ENCODE data around the gene SLC12A1. TPM values are rescaled to one million over a fixed set of nuclear protein-coding genes. Genes with fewer than 3 reads are reported as not detected.
A peak's percentile ranks its signal among the peaks of the same experiment; 100 is the strongest.

The SLC12A1 gene
- total RNA-seq, 1 donor from 2014 or later: not detected

GRCh38 chr15:48242015-48242414 lies 35.9 kb downstream of the SLC12A1 start:
- DNase-seq (ENCODE audit: low spot score) (no peak), ATAC-seq (no peak)

GRCh38 chr15:48242535-48242934 lies 36.4 kb downstream of the SLC12A1 start:
- ATAC-seq (no peak), DNase-seq (ENCODE audit: low spot score) (no peak)

GRCh38 chr15:48244921-48245320 lies 38.8 kb downstream of the SLC12A1 start:
- DNase-seq (ENCODE audit: low spot score) (no peak), ATAC-seq (no peak)

- DNase-seq (ENCODE audit: low spot score) (no peak), ATAC-seq (no peak)
These were observed 42.3 kb downstream of the SLC12A1 start for GRCh38 chr15:48248414-48248813.

GRCh38 chr15:48250640-48251076 lies 44.6 kb downstream of the SLC12A1 start:
- DNase-seq (ENCODE audit: low spot score): no peak
- peak; percentile 70 for ATAC-seq

- DNase-seq (ENCODE audit: low spot score): no peak
These were observed 47.1 kb downstream of the SLC12A1 start for GRCh38 chr15:48253172-48253571.

GRCh38 chr15:48265135-48265534 lies 59.0 kb downstream of the SLC12A1 start:
- no peak for ATAC-seq
- no peak for DNase-seq (ENCODE audit: low spot score)

More at GRCh38 chr15:48253172-48253571, 47.1 kb downstream of the SLC12A1 start:
- no peak for ATAC-seq

GRCh38 chr15:48266024-48266689 lies 60.1 kb downstream of the SLC12A1 start:
- DNase-seq (ENCODE audit: low spot score): no peak
- ATAC-seq: no peak

- ATAC-seq (no peak), DNase-seq (ENCODE audit: low spot score) (no peak)
These were observed 61.7 kb downstream of the SLC12A1 start for GRCh38 chr15:48267766-48268165.

- ATAC-seq (no peak), DNase-seq (ENCODE audit: low spot score) (no peak)
These were observed 66.9 kb downstream of the SLC12A1 start for GRCh38 chr15:48273049-48273448.

GRCh38 chr15:48278666-48279065 lies 72.6 kb downstream of the SLC12A1 start:
- DNase-seq (ENCODE audit: low spot score) (no peak), ATAC-seq (no peak)

GRCh38 chr15:48279608-48280007 lies 73.5 kb downstream of the SLC12A1 start:
- ATAC-seq (no peak), DNase-seq (ENCODE audit: low spot score) (no peak)

GRCh38 chr15:48281674-48282073 lies 75.6 kb downstream of the SLC12A1 start:
- DNase-seq (ENCODE audit: low spot score): no peak
- no peak for ATAC-seq

GRCh38 chr15:48282216-48282615 lies 76.1 kb downstream of the SLC12A1 start:
- no peak for ATAC-seq
- DNase-seq (ENCODE audit: low spot score): no peak

- DNase-seq (ENCODE audit: low spot score) (no peak), ATAC-seq (peak; percentile 19)
These were observed 77.5 kb downstream of the SLC12A1 start for GRCh38 chr15:48283396-48284145.

- DNase-seq (ENCODE audit: low spot score) (no peak), ATAC-seq (peak; percentile 88)
These were observed 79.5 kb downstream of the SLC12A1 start for GRCh38 chr15:48285329-48286214.

- ATAC-seq (no peak), DNase-seq (ENCODE audit: low spot score) (no peak)
These were observed 83.5 kb downstream of the SLC12A1 start for GRCh38 chr15:48289628-48290027.

GRCh38 chr15:48292458-48292857 lies 86.4 kb downstream of the SLC12A1 start:
- no peak for ATAC-seq

GRCh38 chr15:48297668-48298067 lies 91.6 kb downstream of the SLC12A1 start:
- DNase-seq (ENCODE audit: low spot score) (no peak), ATAC-seq (no peak)

More at GRCh38 chr15:48292458-48292857, 86.4 kb downstream of the SLC12A1 start:
- no peak for DNase-seq (ENCODE audit: low spot score)

GRCh38 chr15:48298914-48299313 lies 92.8 kb downstream of the SLC12A1 start:
- DNase-seq (ENCODE audit: low spot score) (no peak), ATAC-seq (no peak)

GRCh38 chr15:48300038-48300437 lies 93.9 kb downstream of the SLC12A1 start:
- ATAC-seq: no peak
- DNase-seq (ENCODE audit: low spot score): no peak

All from left lobe of liver (tissue), 2 donors.